ENCODE data around the gene PEX11G. TPM values are rescaled to one million over a fixed set of nuclear protein-coding genes. Genes with fewer than 3 reads are reported as not detected.

The PEX11G gene
- total and polyA plus RNA-seq, 2 experiments from 2014 or later: 4.0 to 6.2 TPM

- H3K9me2 ChIP-seq (ENCODE audit: insufficient read depth): no peaks in the 10 kb centered on the region
- no peak for DNase-seq
- peak overlapping the region; percentile 90 for H3K9ac ChIP-seq
- peaks cover 8% of the 10 kb centered on the region; the same call in 1 of the 2 replicates for H3K79me2 ChIP-seq (ENCODE audit: insufficient read depth)
- TF ChIP-seq EZH2phosphoT487 (IDR thresholded peaks at IDR 0.05; ENCODE audit: insufficient read depth, low read depth) (no peak), EZH2 (IDR thresholded peaks at IDR 0.05; ENCODE audit: insufficient read depth, poor library complexity, severe bottlenecking) (no peak)
- H4K20me1 ChIP-seq (ENCODE audit: insufficient read depth): no peaks in the 10 kb centered on the region
- H3K4me1 ChIP-seq (ENCODE audit: insufficient read depth): peaks cover 6% of the 10 kb centered on the region
- H3K36me3 ChIP-seq (ENCODE audit: low read depth): no peaks in the 10 kb centered on the region
- peak overlapping the region; percentile 100 for H2AFZ ChIP-seq
- peak overlapping the region; percentile 75; the same call in 1 of the 2 replicates for H3K4me3 ChIP-seq
- WGBS, 2 experiments (ENCODE audit: low coverage in 1 of 2, low lambda C conversion rate in 2 of 2, missing lambda C conversion rate in 2 of 2): 67% methylated on average over 13 of the region's 13 CpGs
- in situ Hi-C loops (cut with MboI): no loop called here
- no peaks in the 10 kb centered on the region for H3K9me3 ChIP-seq (ENCODE audit: low read depth)
- H3K27me3 ChIP-seq (replicated peaks; ENCODE audit: insufficient read depth): no peaks in the 10 kb centered on the region
- no peaks in the 10 kb centered on the region for H3F3A ChIP-seq (ENCODE audit: insufficient read depth)
- H3K27ac ChIP-seq: no peak overlapping the region
- H3K4me2 ChIP-seq (ENCODE audit: unreplicated experiment): peak overlapping the region; percentile 99
Measured at GRCh38 chr19:7515110-7515644, 26.3 kb upstream of the PEX11G start.

DNA sequence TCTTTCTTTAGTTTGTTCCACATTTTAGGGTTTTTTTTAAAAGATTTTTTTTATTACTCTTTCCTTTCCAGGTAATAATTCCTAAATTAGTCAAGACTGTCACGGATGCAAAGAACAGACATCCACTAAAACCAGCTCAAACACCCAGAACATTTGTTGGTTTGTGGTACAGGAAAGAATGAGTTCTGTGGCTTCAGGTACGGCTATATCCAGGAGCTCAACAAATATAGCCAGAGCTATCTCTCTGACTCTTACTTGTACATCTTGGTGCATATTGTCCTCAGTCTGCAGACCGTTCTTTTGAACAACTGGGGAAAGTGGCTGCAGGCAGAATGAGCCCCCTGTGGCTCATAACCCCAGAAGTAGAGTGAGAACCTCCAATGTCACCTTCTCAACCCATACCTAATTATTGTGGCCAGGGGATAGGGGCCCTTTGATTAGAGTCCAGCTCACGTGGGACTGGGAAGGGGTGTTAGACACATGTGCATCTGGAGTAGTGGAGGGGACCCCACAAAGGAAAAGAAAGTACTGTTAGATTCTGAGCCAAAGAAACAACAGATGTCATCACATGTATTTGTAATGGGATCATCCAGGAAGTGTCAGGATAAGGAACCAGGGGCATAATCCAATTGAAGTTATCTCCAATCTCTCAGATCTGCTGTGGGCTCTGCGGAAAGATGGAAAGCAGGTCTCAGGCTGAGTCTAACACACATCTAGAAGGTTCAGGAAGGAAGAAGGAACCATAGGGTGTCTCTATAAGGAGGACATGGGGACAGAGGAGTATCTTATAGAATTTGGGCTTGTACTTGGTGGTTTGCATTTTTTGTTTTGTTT lies 25.2 kb upstream of the PEX11G start:
- peaks cover 8% of the 10 kb centered on the region; the same call in 1 of the 2 replicates for H3K79me2 ChIP-seq (ENCODE audit: insufficient read depth)
- H3K4me1 ChIP-seq (ENCODE audit: insufficient read depth): peaks cover 6% of the 10 kb centered on the region
- in situ Hi-C loops (cut with MboI): no loop called here
- H2AFZ ChIP-seq: no peak overlapping the region
- no peak overlapping the region for H3K4me2 ChIP-seq (ENCODE audit: unreplicated experiment)
- H3F3A ChIP-seq (ENCODE audit: insufficient read depth): no peaks in the 10 kb centered on the region
- H3K9me3 ChIP-seq (ENCODE audit: low read depth): no peaks in the 10 kb centered on the region
- no peak overlapping the region for H3K9ac ChIP-seq
- TF ChIP-seq EZH2 (IDR thresholded peaks at IDR 0.05; ENCODE audit: insufficient read depth, poor library complexity, severe bottlenecking): no peak
- TF ChIP-seq EZH2phosphoT487 (IDR thresholded peaks at IDR 0.05; ENCODE audit: insufficient read depth, low read depth): no peak
- H3K9me2 ChIP-seq (ENCODE audit: insufficient read depth): no peaks in the 10 kb centered on the region
- H3K27ac ChIP-seq: no peak overlapping the region
- no peak for DNase-seq
- no peaks in the 10 kb centered on the region for H3K27me3 ChIP-seq (replicated peaks; ENCODE audit: insufficient read depth)
- H4K20me1 ChIP-seq (ENCODE audit: insufficient read depth): no peaks in the 10 kb centered on the region
- no peaks in the 10 kb centered on the region for H3K36me3 ChIP-seq (ENCODE audit: low read depth)
- WGBS, 2 experiments (ENCODE audit: low coverage in 1 of 2, low lambda C conversion rate in 2 of 2, missing lambda C conversion rate in 2 of 2): 56 to 63% methylated on average over 5 of the region's 5 CpGs
- no peak overlapping the region for H3K4me3 ChIP-seq

- Histone ChIP-seq H3K4me3 (no peak overlapping the region), H3K4me1 (ENCODE audit: insufficient read depth) (peaks cover 6% of the 10 kb centered on the region), H3K9me3 (ENCODE audit: low read depth) (no peaks in the 10 kb centered on the region), H4K20me1 (ENCODE audit: insufficient read depth) (no peaks in the 10 kb centered on the region), H3K4me2 (ENCODE audit: unreplicated experiment) (no peak overlapping the region), H3K27ac (no peak overlapping the region), H3K79me2 (ENCODE audit: insufficient read depth) (peaks cover 6% of the 10 kb centered on the region; the same call in 1 of the 2 replicates), H3K36me3 (ENCODE audit: low read depth) (no peaks in the 10 kb centered on the region), H3F3A (ENCODE audit: insufficient read depth) (no peaks in the 10 kb centered on the region), H3K9ac (no peak overlapping the region), H3K9me2 (ENCODE audit: insufficient read depth) (no peaks in the 10 kb centered on the region), H3K27me3 (replicated peaks; ENCODE audit: insufficient read depth) (no peaks in the 10 kb centered on the region), H2AFZ (no peak overlapping the region)
- in situ Hi-C loops (cut with MboI): no loop called here
- 36 to 44% methylated on average over 6 of the region's 6 CpGs for WGBS, 2 experiments (ENCODE audit: low coverage in 1 of 2, low lambda C conversion rate in 2 of 2, missing lambda C conversion rate in 2 of 2)
- DNase-seq: no peak
- TF ChIP-seq EZH2 (IDR thresholded peaks at IDR 0.05; ENCODE audit: insufficient read depth, poor library complexity, severe bottlenecking) (no peak), EZH2phosphoT487 (IDR thresholded peaks at IDR 0.05; ENCODE audit: insufficient read depth, low read depth) (no peak)
Measured at GRCh38 chr19:7512400-7512851, 23.6 kb upstream of the PEX11G start.

- 21 to 22% methylated on average over 3 of the region's 3 CpGs for WGBS, 2 experiments (ENCODE audit: low coverage in 1 of 2, low lambda C conversion rate in 2 of 2, missing lambda C conversion rate in 2 of 2)
- Histone ChIP-seq H3K27ac (no peak overlapping the region), H3K79me2 (ENCODE audit: insufficient read depth) (no peaks in the 10 kb centered on the region), H3K9me3 (ENCODE audit: low read depth) (no peaks in the 10 kb centered on the region), H3K9me2 (ENCODE audit: insufficient read depth) (no peaks in the 10 kb centered on the region), H2AFZ (no peak overlapping the region), H3K27me3 (replicated peaks; ENCODE audit: insufficient read depth) (no peaks in the 10 kb centered on the region), H3K4me2 (ENCODE audit: unreplicated experiment) (no peak overlapping the region), H3F3A (ENCODE audit: insufficient read depth) (no peaks in the 10 kb centered on the region), H3K36me3 (ENCODE audit: low read depth) (no peaks in the 10 kb centered on the region), H3K4me3 (no peak overlapping the region), H4K20me1 (ENCODE audit: insufficient read depth) (no peaks in the 10 kb centered on the region), H3K9ac (no peak overlapping the region), H3K4me1 (ENCODE audit: insufficient read depth) (no peaks in the 10 kb centered on the region)
- DNase-seq: no peak
- in situ Hi-C loops (cut with MboI): no loop called here
- TF ChIP-seq EZH2phosphoT487 (IDR thresholded peaks at IDR 0.05; ENCODE audit: insufficient read depth, low read depth) (no peak), EZH2 (IDR thresholded peaks at IDR 0.05; ENCODE audit: insufficient read depth, poor library complexity, severe bottlenecking) (no peak)
Measured at GRCh38 chr19:7509625-7510024, 20.8 kb upstream of the PEX11G start.
